RWPE1 (cell line): Measurements from ENCODE around the gene HS1BP3.

ENCODE experiments used
- CTCF ChIA-PET: fragments of 350-600 bp; sonication (Branson Sonifier 250); formaldehyde crosslinking; extraction: SDS; loops from one replicate; lab custom pipeline; 2021; lab: Yijun Ruan, JAX
- POLR2A ChIA-PET: fragments of 400-600 bp; formaldehyde crosslinking; extraction: SDS; loops from one replicate; lab custom pipeline; 2020; ENCODE audit warnings: antibody characterized with exemption; ENCODE audit not compliant: low non-redundant PET; lab: Yijun Ruan, JAX
- DNase-seq: peaks from one replicate; pipeline ENCODE4 v3.0.0; 2012; ENCODE audit warnings: low spot score
- H3K27ac ChIP-seq: fragments of 450-650 bp; 2 replicates; pipeline ENCODE4 v1.5.1; 2017
- TF ChIP-seq, protein P1 (sequence below): fragments of 450-650 bp; conservative IDR thresholded peaks from 2 replicates; pipeline ENCODE4 v1.5.1; 2017; ENCODE audit warnings: low read depth, mild to moderate bottlenecking

Gene HS1BP3

DNA sequence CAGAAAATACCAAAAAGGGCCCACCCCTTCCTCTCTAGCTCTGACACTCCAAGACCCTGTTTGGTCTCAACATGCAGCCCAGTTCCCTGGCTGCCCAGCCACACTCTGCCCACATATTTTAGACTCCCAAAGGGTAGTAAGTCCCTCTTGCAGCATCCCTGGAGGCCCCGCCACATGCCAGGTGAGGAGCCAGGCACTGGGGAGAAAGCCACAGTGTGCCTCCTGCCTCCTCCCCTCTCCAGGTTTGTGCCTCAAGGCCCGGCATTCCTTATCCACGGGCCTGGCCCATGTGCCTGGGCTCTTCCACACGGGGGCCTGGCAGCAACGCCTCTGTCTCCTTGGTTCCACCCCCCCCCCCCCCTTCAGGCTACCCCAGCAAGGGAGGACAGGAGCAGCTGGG, 75.5 kb downstream of the HS1BP3 start:
- ChIA-PET POLR2A (no interaction called here), CTCF (interaction anchor here (0.6 kb wide), 1 partner anchor 152 kb away, joined by 5 read pairs; no protein-coding TSS in a partner anchor)
- no peak overlapping the region for H3K27ac ChIP-seq
- no peak for DNase-seq
- TF ChIP-seq, protein P1, sequence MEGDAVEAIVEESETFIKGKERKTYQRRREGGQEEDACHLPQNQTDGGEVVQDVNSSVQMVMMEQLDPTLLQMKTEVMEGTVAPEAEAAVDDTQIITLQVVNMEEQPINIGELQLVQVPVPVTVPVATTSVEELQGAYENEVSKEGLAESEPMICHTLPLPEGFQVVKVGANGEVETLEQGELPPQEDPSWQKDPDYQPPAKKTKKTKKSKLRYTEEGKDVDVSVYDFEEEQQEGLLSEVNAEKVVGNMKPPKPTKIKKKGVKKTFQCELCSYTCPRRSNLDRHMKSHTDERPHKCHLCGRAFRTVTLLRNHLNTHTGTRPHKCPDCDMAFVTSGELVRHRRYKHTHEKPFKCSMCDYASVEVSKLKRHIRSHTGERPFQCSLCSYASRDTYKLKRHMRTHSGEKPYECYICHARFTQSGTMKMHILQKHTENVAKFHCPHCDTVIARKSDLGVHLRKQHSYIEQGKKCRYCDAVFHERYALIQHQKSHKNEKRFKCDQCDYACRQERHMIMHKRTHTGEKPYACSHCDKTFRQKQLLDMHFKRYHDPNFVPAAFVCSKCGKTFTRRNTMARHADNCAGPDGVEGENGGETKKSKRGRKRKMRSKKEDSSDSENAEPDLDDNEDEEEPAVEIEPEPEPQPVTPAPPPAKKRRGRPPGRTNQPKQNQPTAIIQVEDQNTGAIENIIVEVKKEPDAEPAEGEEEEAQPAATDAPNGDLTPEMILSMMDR, result no peak

- ChIA-PET POLR2A (no interaction called here), CTCF (interaction anchor here (0.6 kb wide), 1 partner anchor 151 kb away, joined by 5 read pairs; no protein-coding TSS in a partner anchor)
- TF ChIP-seq, protein P1, result no peak
- H3K27ac ChIP-seq, result no peak overlapping the region
- no peak for DNase-seq
These were observed 76.0 kb downstream of the HS1BP3 start for GRCh38 chr2:20574930-20575329.

DNA sequence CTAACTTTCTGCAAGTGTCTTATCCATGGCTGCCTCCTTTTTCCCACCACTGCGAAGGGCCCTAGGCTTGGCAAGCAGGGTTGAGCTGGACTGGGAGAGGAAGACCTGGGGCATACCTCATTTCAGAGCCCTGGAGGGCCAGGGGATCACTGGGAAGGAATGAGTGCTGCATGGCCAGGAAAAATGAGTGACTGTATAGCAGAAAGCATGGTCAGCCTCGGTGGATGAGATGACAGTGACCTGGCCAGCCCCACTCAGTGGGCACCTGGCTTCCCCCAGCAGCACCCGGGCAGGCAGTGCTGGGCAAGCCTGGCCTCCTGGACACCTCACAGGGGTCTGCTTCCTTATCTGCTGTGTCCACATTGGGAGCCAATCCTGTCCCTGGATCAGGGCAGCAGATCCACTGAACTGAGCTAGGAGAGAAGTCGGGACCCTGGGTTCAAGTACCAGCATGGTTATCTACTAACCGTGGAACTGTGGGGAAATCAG, 76.4 kb downstream of the HS1BP3 start:
- POLR2A ChIA-PET, result no interaction called here
- no peak for DNase-seq
- CTCF ChIA-PET, result no interaction called here
- TF ChIP-seq, protein P1, result no peak
- no peak overlapping the region for H3K27ac ChIP-seq

- POLR2A ChIA-PET, result no interaction called here
- no peak overlapping the region for H3K27ac ChIP-seq
- no peak for DNase-seq
- TF ChIP-seq, protein P1, result no peak
- CTCF ChIA-PET, result interaction anchor here (0.6 kb wide), 1 partner anchor 127 kb away, joined by 3 read pairs; no protein-coding TSS in a partner anchor
These were observed 77.1 kb downstream of the HS1BP3 start for GRCh38 chr2:20573620-20574422.

DNA sequence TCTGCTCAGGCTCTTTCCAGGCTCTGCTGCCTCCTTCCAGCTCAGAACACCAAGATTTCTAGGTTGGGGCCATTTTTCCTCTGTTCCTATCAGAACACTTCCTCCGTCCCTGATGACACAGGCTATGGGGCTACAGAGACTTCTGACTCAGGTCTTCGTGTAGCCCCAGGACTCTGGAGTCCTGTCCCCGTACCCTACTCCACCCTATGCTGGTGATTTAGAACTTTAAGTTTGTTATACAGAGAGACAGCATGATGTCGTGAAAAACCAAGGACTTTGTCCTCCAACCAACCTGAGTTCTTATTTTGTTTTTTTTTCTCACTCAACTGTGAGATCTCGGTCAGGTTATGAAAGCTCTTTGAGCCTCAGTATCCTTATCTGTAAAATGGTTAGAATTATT, 78.7 kb downstream of the HS1BP3 start:
- no peak for DNase-seq
- POLR2A ChIA-PET, result no interaction called here
- TF ChIP-seq, protein P1, result no peak
- CTCF ChIA-PET, result interaction anchor here (0.6 kb wide), 1 partner anchor 8 kb away, joined by 3 read pairs; no protein-coding TSS in a partner anchor
- no peak overlapping the region for H3K27ac ChIP-seq

- DNase-seq, result no peak
- no peak overlapping the region for H3K27ac ChIP-seq
- ChIA-PET CTCF (no interaction called here), POLR2A (no interaction called here)
- TF ChIP-seq, protein P1, result no peak
These were observed 79.2 kb downstream of the HS1BP3 start for GRCh38 chr2:20571644-20572215.
